GM18519 (cell line): ENCODE data around the gene ITGB3.

Experiments
- ATAC-seq: cut with Tn5 transposase; IDR thresholded peaks from one replicate; pipeline ENCODE4 v1.9.1; 2021; ENCODE audit warnings: mild to moderate bottlenecking, moderate library complexity; ENCODE audit not compliant: unreplicated experiment, low FRiP score

ITGB3 gene

GRCh38 chr17:47295037-47295873 lies 41.6 kb downstream of the ITGB3 start:
- no peak for ATAC-seq

GRCh38 chr17:47295874-47296255 lies 42.2 kb downstream of the ITGB3 start:
- ATAC-seq, result no peak

GRCh38 chr17:47297661-47298400 lies 44.2 kb downstream of the ITGB3 start:
- no peak for ATAC-seq

- no peak for ATAC-seq
Measured at GRCh38 chr17:47298712-47299111, 45.1 kb downstream of the ITGB3 start.

GRCh38 chr17:47299239-47299910 lies 45.7 kb downstream of the ITGB3 start:
- ATAC-seq, result no peak

- ATAC-seq, result no peak
Measured at GRCh38 chr17:47300718-47301117, 47.1 kb downstream of the ITGB3 start.

GRCh38 chr17:47301161-47301560 lies 47.5 kb downstream of the ITGB3 start:
- ATAC-seq, result no peak

- ATAC-seq, result no peak
Measured at GRCh38 chr17:47301831-47302230, 48.2 kb downstream of the ITGB3 start.

GRCh38 chr17:47304186-47304585 lies 50.6 kb downstream of the ITGB3 start:
- no peak for ATAC-seq

GRCh38 chr17:47305302-47305923 lies 51.8 kb downstream of the ITGB3 start:
- no peak for ATAC-seq

- no peak for ATAC-seq
Measured at GRCh38 chr17:47310186-47310733, 56.6 kb downstream of the ITGB3 start.

- no peak for ATAC-seq
Measured at GRCh38 chr17:47311420-47311819, 57.8 kb downstream of the ITGB3 start.

- ATAC-seq, result no peak
Measured at GRCh38 chr17:47315451-47316266, 62.0 kb downstream of the ITGB3 start.

GRCh38 chr17:47316311-47316710 lies 62.7 kb downstream of the ITGB3 start:
- ATAC-seq, result no peak

- ATAC-seq, result no peak
Measured at GRCh38 chr17:47317119-47317518, 63.5 kb downstream of the ITGB3 start.

- ATAC-seq, result no peak
Measured at GRCh38 chr17:47318197-47318918, 64.7 kb downstream of the ITGB3 start.

- ATAC-seq, result no peak
Measured at GRCh38 chr17:47320879-47321502, 67.4 kb downstream of the ITGB3 start.

- peak; percentile 73 for ATAC-seq
Measured at GRCh38 chr17:47323382-47324223, 70.0 kb downstream of the ITGB3 start, which contains the start of gene EFCAB13. Gene EFCAB13 (plus strand): TSS chr17:47323955. CDS start chr17:47328354, 4,399 bp downstream.
